Smooth muscle cell (in vitro differentiated cells): ENCODE measurements around the gene KRT83. TPM values are rescaled to one million over a fixed set of nuclear protein-coding genes. Genes with fewer than 3 reads are reported as not detected.

Experiments used
- DNase-seq: peaks from one replicate; lab custom pipeline; 2025; ENCODE audit not compliant: unreplicated experiment; lab: John Stamatoyannopoulos, UW
- H2AFZ ChIP-seq: fragments of 200-600 bp; sonication (generic); 2 replicates; pipeline ENCODE4 v1.6.0; 2016; ENCODE audit warnings: antibody characterized with exemption, low read depth, mild to moderate bottlenecking
- H3F3A ChIP-seq: fragments of 200-600 bp; sonication (generic); 2 replicates; pipeline ENCODE4 v1.6.0; 2017; ENCODE audit warnings: antibody characterized with exemption, low read depth
- H3K27ac ChIP-seq: fragments of 200-600 bp; sonication (generic); 2 replicates; pipeline ENCODE4 v1.5.1; 2016; ENCODE audit warnings: low read depth, mild to moderate bottlenecking
- H3K27me3 ChIP-seq: fragments of 200-600 bp; sonication (generic); 2 replicates; pipeline ENCODE4 v1.6.1; 2016; ENCODE audit warnings: low read depth, mild to moderate bottlenecking
- H3K36me3 ChIP-seq: fragments of 200-600 bp; sonication (generic); 2 replicates; pipeline ENCODE4 v1.5.1; 2016; ENCODE audit warnings: low read depth
- H3K4me1 ChIP-seq: fragments of 200-600 bp; sonication (generic); 2 replicates; pipeline ENCODE4 v1.5.1; 2016; ENCODE audit warnings: low read depth
- H3K4me2 ChIP-seq: fragments of 200-600 bp; sonication (generic); 2 replicates; pipeline ENCODE4 v1.6.0; 2016; ENCODE audit warnings: mild to moderate bottlenecking
- H3K4me3 ChIP-seq: fragments of 200-600 bp; sonication (generic); 2 replicates; pipeline ENCODE4 v1.5.1; 2016; ENCODE audit warnings: mild to moderate bottlenecking
- H3K79me2 ChIP-seq: fragments of 200-600 bp; sonication (generic); 2 replicates; pipeline ENCODE4 v1.6.0; 2016; ENCODE audit warnings: low read depth, mild to moderate bottlenecking
- H3K9ac ChIP-seq: fragments of 200-600 bp; sonication (generic); 2 replicates; pipeline ENCODE4 v1.6.0; 2016; ENCODE audit warnings: low read depth
- H3K9me3 ChIP-seq: fragments of 200-600 bp; sonication (generic); replicated peaks from 2 replicates; pipeline ENCODE4 v1.5.1; 2016; ENCODE audit warnings: low read depth
- H4K20me1 ChIP-seq: fragments of 200-600 bp; sonication (generic); 2 replicates; pipeline ENCODE4 v1.6.0; 2016; ENCODE audit warnings: low read depth
- CTCF ChIP-seq: fragments of 200-600 bp; sonication (generic); IDR thresholded peaks from 2 replicates; pipeline ENCODE4 v1.5.1; 2017; ENCODE audit warnings: borderline replicate concordance, mild to moderate bottlenecking, antibody characterized with exemption; ENCODE audit not compliant: insufficient read depth, poor library complexity, severe bottlenecking
- WGBS: methylation state at CpG from one replicate; pipeline ENCODE4 v1.1.7; 2016; ENCODE audit warnings: low lambda C conversion rate; 5-methylcytosine and 5-hydroxymethylcytosine counted together
- polyA plus RNA-seq: library from polyadenylated mRNA; unstranded; fragments of >200 nt; fragmentation: Nextera tagmentation; extraction: Ambion mirVana; gene quantifications from 2 replicates; pipeline ENCODE4 v1.2.1, GENCODE V29; 2016
- total RNA-seq: library from RNA; depleted of rRNA; stranded (reverse); fragments of >200 nt; gene quantifications from 2 replicates; pipeline ENCODE4 v1.2.3, GENCODE V29; 2014

The KRT83 gene
- total and polyA plus RNA-seq, 2 experiments from 2014 or later, result not detected

- no peak for TF ChIP-seq CTCF
- no peaks in the 10 kb centered on the region for H4K20me1 ChIP-seq
- no peak for DNase-seq
- no peak overlapping the region for H2AFZ ChIP-seq
- H3K4me1 ChIP-seq, result peaks cover 16% of the 10 kb centered on the region
- no peak overlapping the region for H3K9ac ChIP-seq
- WGBS, result 81% methylated on average over 3 of the region's 3 CpGs
- no peak overlapping the region for H3K4me2 ChIP-seq
- no peaks in the 10 kb centered on the region for H3K9me3 ChIP-seq
- H3K36me3 ChIP-seq, result no peaks in the 10 kb centered on the region
- H3F3A ChIP-seq, result peaks cover 9% of the 10 kb centered on the region
- H3K4me3 ChIP-seq, result no peak overlapping the region
- no peak overlapping the region for H3K27ac ChIP-seq
- peaks cover 51% of the 10 kb centered on the region for H3K27me3 ChIP-seq
- no peaks in the 10 kb centered on the region for H3K79me2 ChIP-seq
Observed at GRCh38 chr12:52275686-52276085, 45.5 kb downstream of the KRT83 start.

GRCh38 chr12:52274521-52275120, 46.6 kb downstream of the KRT83 start, which contains the start of gene KRT86:
TSS of gene KRT86 (plus strand) at chr12:52274645. CDS start at chr12:52301917, 27,272 bp downstream.
- Histone ChIP-seq H3K9me3 (no peaks in the 10 kb centered on the region), H3K4me3 (no peak within 1 kb of the TSS), H4K20me1 (no peaks in the 10 kb centered on the region), H3K79me2 (no peaks in the 10 kb centered on the region), H3K27ac (no peak within 1 kb of the TSS), H3K27me3 (peaks cover 58% of the 10 kb centered on the region), H3K36me3 (no peaks in the 10 kb centered on the region), H2AFZ (no peak within 1 kb of the TSS), H3K9ac (no peak within 1 kb of the TSS), H3F3A (no peaks in the 10 kb centered on the region), H3K4me1 (peaks cover 6% of the 10 kb centered on the region), H3K4me2 (no peak within 1 kb of the TSS)
- no peak for DNase-seq
- no peak for TF ChIP-seq CTCF
- WGBS, result 66% methylated on average over 3 of the region's 3 CpGs

- Histone ChIP-seq H3K36me3 (no peaks in the 10 kb centered on the region), H4K20me1 (no peaks in the 10 kb centered on the region), H3K27ac (no peak overlapping the region), H3F3A (no peaks in the 10 kb centered on the region), H3K4me2 (no peak overlapping the region), H3K4me3 (no peak overlapping the region), H2AFZ (no peak overlapping the region), H3K9me3 (no peaks in the 10 kb centered on the region), H3K4me1 (no peaks in the 10 kb centered on the region), H3K27me3 (peaks cover 64% of the 10 kb centered on the region), H3K79me2 (no peaks in the 10 kb centered on the region), H3K9ac (no peak overlapping the region)
- TF ChIP-seq CTCF, result no peak
- DNase-seq, result no peak
- WGBS, result 69% methylated on average over 1 of the region's 1 CpG
Observed at GRCh38 chr12:52271158-52271557, 50.0 kb downstream of the KRT83 start.

- WGBS, result 87% methylated on average over 6 of the region's 6 CpGs
- DNase-seq, result no peak
- TF ChIP-seq CTCF, result no peak
Observed at GRCh38 chr12:52270541-52271070, 50.6 kb downstream of the KRT83 start.

More at GRCh38 chr12:52270541-52271070, 50.6 kb downstream of the KRT83 start:
- Histone ChIP-seq H4K20me1 (no peaks in the 10 kb centered on the region), H3K4me2 (no peak overlapping the region), H3K36me3 (no peaks in the 10 kb centered on the region), H2AFZ (no peak overlapping the region), H3K9me3 (no peaks in the 10 kb centered on the region), H3K4me3 (no peak overlapping the region), H3K79me2 (no peaks in the 10 kb centered on the region), H3K27me3 (peaks cover 64% of the 10 kb centered on the region), H3K9ac (no peak overlapping the region), H3K27ac (no peak overlapping the region), H3K4me1 (no peaks in the 10 kb centered on the region), H3F3A (no peaks in the 10 kb centered on the region)
